ENCODE data around the gene NOXRED1. TPM values are rescaled to one million over a fixed set of nuclear protein-coding genes. Genes with fewer than 3 reads are reported as not detected.

The NOXRED1 gene
- total and polyA plus RNA-seq, 12 donors: 0.22 to 0.72 (median 0.55) TPM; not detected in 3

DNA sequence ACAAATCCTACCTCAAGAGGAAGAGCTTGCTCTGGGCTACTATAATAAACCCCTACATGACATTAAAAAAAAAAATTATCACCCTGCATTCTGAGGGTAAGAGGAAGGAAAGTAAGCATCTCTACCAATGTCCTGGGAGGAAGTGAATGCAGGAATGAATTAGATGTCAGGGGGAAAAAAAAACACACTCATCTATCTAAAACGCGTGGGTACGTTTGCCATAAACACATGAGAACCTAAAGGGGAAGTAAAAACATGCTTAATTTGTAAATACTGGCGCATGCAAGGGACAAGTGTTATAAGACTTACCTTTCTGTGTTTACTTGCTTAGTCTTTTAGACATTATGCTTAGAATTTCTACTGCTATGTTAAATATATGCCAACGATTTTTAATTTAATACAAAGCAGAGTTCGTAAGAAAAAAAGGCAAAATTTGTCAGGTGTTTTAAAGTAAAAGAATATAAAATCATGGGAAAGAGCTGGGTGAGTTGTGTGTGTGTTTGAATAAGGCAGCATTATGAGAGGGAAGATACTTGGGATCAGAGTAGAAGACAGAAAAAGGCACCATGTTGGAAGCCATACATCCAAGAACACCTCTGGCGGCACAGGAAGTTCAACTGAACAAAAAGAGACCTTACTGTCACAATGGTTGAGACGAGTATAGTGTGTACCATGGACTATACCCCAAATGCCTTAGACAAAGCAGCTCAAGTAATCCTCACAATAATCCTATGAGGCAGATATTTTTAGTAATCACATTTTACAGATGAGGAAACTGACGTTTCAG lies 48.0 kb downstream of the NOXRED1 start:
- no peaks in the 10 kb centered on the region for H3K27me3 ChIP-seq
- no peaks in the 10 kb centered on the region for H3K36me3 ChIP-seq (replicated peaks in 1 of 2)
- no peak for TF ChIP-seq POLR2A (IDR thresholded peaks at IDR 0.05)
- TF ChIP-seq, protein P1, sequence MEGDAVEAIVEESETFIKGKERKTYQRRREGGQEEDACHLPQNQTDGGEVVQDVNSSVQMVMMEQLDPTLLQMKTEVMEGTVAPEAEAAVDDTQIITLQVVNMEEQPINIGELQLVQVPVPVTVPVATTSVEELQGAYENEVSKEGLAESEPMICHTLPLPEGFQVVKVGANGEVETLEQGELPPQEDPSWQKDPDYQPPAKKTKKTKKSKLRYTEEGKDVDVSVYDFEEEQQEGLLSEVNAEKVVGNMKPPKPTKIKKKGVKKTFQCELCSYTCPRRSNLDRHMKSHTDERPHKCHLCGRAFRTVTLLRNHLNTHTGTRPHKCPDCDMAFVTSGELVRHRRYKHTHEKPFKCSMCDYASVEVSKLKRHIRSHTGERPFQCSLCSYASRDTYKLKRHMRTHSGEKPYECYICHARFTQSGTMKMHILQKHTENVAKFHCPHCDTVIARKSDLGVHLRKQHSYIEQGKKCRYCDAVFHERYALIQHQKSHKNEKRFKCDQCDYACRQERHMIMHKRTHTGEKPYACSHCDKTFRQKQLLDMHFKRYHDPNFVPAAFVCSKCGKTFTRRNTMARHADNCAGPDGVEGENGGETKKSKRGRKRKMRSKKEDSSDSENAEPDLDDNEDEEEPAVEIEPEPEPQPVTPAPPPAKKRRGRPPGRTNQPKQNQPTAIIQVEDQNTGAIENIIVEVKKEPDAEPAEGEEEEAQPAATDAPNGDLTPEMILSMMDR (IDR thresholded peaks at IDR 0.05): no peak
- DNase-seq: no peak
- no peak overlapping the region for H3K27ac ChIP-seq
- peak overlapping the region in 1 of 4 donors; percentile 97 for H3K4me3 ChIP-seq
- intact Hi-C loops (cut with DNase I): loop anchor here in 1 of 2 donors (10.0 kb wide), 1 partner anchor 51 kb away; the partner anchor contains the start of genes GSTZ1 and POMT2
- H3K4me1 ChIP-seq (replicated peaks in 1 of 2): peaks cover 15 to 27% of the 10 kb centered on the region in 2 donors
- H3K9me3 ChIP-seq (replicated peaks in 1 of 3): no peaks in the 10 kb centered on the region
- WGBS, 4 donors: 72 to 78% (median 77%) methylated on average over 9 of the region's 9 CpGs

DNA sequence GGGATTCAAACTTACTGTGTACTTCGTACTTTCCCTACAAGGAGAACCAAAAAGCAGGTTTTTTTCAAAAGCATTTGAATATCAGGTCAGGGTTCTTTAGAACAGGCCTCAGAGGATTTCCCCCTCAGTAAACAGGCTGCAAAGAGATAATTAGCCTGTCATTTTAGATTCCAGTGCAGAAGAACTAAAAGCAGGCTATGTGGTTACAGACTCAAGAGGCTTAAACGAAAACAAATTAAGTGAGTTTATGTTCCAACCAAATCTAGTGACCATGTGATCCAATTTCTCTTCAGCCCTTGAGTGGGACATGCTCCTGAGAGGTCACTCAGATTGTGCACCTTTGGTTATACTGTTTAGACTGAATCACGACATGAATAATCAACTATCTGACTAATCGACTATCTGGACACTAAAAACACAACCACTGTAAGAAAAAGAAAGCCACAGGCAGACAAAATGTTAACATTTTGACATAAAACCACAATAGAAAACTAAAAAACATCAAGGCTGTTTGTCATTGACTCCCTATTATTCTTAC lies 51.0 kb downstream of the NOXRED1 start:
- no peaks in the 10 kb centered on the region for H3K9me3 ChIP-seq (replicated peaks in 1 of 3)
- no peak for TF ChIP-seq POLR2A (IDR thresholded peaks at IDR 0.05)
- TF ChIP-seq, protein P1 (IDR thresholded peaks at IDR 0.05): no peak
- intact Hi-C loops (cut with DNase I): loop anchor here in 1 of 2 donors (10.0 kb wide), 1 partner anchor 48 kb away; the partner anchor contains the start of genes GSTZ1 and POMT2
- H3K4me1 ChIP-seq (replicated peaks in 1 of 2): peaks cover 15 to 31% of the 10 kb centered on the region in 2 donors
- H3K27ac ChIP-seq: peak overlapping the region in 2 of 5 donors; percentile 0 to 10
- no peaks in the 10 kb centered on the region for H3K27me3 ChIP-seq
- 24 to 32% (median 28%) methylated on average over 4 of the region's 4 CpGs for WGBS, 4 donors
- no peaks in the 10 kb centered on the region for H3K36me3 ChIP-seq (replicated peaks in 1 of 2)
- H3K4me3 ChIP-seq: no peak overlapping the region
- no peak for DNase-seq

DNA sequence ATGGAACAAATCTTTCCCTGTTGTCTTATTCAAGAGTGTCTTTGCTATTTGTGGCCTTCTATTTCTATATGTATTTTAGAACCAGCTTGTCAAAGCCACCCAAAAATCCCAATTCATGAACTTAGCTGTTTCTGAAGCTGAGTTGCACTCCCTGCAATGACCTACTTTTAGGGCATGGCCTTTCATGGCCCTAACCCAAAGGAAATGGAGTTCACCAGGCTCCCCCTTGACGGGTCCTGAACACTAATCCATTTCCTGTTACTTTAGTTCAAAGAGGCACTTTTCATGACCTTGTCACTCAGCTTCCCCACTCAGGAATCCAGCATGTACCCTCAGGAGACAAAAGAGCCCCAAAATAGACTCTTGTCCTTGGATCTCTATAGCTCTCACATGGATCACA lies 54.0 kb downstream of the NOXRED1 start:
- 6 to 31% (median 21%) methylated on average over 1 of the region's 1 CpG for WGBS, 4 donors
- DNase-seq: peak in 1 of 7 donors; percentile 14
- no peaks in the 10 kb centered on the region for H3K36me3 ChIP-seq (replicated peaks in 1 of 2)
- TF ChIP-seq POLR2A (IDR thresholded peaks at IDR 0.05): no peak
- TF ChIP-seq, protein P1 (IDR thresholded peaks at IDR 0.05): no peak
- no peaks in the 10 kb centered on the region for H3K9me3 ChIP-seq (replicated peaks in 1 of 3)
- H3K27me3 ChIP-seq: no peaks in the 10 kb centered on the region
- H3K4me1 ChIP-seq (replicated peaks in 1 of 2): peaks cover 9 to 17% of the 10 kb centered on the region in 2 donors
- intact Hi-C loops (cut with DNase I): no loop called here
- H3K27ac ChIP-seq: no peak overlapping the region
- no peak overlapping the region for H3K4me3 ChIP-seq

DNA sequence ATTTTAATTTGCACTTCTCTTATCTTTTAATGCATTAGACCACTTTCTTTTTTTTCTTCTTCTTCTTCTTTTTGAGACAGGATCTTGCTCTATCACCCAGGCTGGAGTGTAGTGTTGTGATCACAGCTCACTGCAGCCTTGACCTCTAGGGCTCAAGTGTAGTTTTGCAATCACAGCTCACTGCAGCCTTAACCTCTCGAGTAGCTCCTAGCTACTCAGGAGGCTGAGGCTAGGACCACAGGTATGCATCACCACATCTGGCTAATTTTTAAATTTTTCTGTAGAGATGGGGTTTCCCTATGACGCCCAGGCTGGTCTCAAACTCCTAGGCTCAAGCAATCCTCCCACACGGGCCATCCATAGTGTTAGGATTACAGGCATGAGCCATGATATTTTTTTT lies 59.2 kb downstream of the NOXRED1 start:
- intact Hi-C loops (cut with DNase I): no loop called here
- Histone ChIP-seq H3K36me3 (replicated peaks in 1 of 2) (no peaks in the 10 kb centered on the region), H3K4me1 (replicated peaks in 1 of 2) (peaks cover 0 to 3% of the 10 kb centered on the region in 2 donors), H3K27ac (no peak overlapping the region), H3K4me3 (no peak overlapping the region), H3K27me3 (no peaks in the 10 kb centered on the region), H3K9me3 (replicated peaks in 1 of 3) (no peaks in the 10 kb centered on the region)
- TF ChIP-seq, protein P1 (IDR thresholded peaks at IDR 0.05): no peak
- TF ChIP-seq POLR2A (IDR thresholded peaks at IDR 0.05): no peak
- DNase-seq: peak in 2 of 7 donors; percentile 10 to 16
- 69 to 74% (median 72%) methylated on average over 3 of the region's 3 CpGs for WGBS, 4 donors

Data from adrenal gland (tissue), 12 donors.